NCI-H526 treated with DMSO at 0.1 percent for 48 hours (cell line): ENCODE data around the gene RPRD1B.

Experiments used
- DNase-seq: peaks from one replicate; lab custom pipeline; 2025; lab: John Stamatoyannopoulos, UW

RPRD1B gene

GRCh38 chr20:38036366-38036765, 2.8 kb downstream of the RPRD1B start:
- DNase-seq, result no peak

GRCh38 chr20:38040276-38040675, 6.7 kb downstream of the RPRD1B start:
- no peak for DNase-seq

DNA sequence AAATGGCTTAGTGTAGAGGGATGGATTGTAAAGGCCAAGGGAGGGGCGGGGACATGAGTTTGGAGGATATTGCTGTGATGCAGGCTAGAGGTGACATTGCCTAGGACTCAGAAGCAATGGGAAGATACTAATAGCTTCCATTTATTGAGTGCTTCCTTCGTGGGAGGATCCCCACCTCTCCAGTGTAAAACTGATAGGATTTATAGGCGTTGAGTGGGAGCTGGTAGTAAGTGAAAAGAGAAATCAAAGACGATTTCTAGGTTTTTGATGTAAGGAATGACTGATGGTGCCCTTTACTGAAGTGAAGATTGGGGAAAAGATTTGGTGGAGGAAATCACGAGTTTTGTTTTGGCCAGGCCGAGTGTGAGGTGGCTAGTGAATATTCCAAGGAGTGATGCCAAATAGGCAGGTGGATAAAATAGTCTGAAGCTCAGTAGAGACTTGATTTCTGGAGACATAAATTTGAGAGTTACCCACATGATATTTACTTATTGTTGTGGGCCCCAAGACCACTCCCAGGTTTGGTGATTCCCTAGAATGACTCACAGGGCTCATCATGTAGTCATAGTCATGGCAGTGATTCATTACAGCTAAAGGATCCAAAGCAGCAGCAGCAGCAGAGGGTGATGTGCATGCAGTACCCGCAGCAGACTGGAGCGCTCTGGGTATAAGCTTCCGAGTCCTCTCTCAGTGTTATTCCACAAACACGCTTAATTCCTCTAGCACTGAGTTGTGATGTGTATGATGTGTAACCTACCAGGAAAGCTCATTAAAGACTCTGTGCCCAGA, 10.2 kb downstream of the RPRD1B start:
- no peak for DNase-seq

DNA sequence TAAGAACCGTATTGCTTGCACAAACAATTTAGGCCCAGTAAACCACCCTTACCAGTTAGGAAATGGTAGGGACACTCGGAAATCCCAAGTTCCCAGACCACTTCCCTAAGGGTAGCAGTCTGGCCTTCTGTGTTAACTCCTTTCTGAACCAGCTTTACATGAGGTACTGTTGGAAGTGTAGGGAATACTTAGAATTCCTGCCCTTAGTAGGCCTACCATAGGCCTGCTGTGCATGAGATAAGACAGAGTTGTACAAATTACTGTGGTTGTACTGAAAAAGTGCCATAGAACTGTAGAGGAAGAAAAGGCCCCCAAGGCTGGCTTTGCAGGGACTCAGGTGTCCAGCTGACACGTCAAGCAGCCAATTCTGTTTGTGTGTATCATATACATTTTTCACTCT, 11.1 kb downstream of the RPRD1B start:
- no peak for DNase-seq

GRCh38 chr20:38046572-38046971, 13.0 kb downstream of the RPRD1B start:
- no peak for DNase-seq

DNA sequence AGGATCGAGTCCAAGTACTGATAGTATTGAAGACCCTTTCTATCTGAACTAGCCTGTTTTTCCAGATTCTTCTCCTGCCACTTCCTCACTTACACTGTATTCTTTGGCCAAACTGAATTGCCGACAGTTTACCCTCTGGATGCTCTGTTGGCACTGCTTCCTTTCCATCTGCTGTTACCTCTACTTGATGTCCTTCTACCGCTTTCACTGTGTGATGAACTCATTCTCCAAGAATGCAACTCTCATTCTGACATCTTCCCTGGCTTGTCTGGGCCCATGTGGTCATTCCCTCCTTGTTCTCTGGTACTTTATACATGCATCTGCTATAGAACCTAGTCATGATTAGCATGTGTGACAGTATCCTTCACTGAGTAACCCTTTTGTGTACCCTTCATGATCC, 16.3 kb downstream of the RPRD1B start:
- no peak for DNase-seq

- DNase-seq, result no peak
Measured at GRCh38 chr20:38050686-38051085, 17.1 kb downstream of the RPRD1B start.

GRCh38 chr20:38052870-38053269, 19.3 kb downstream of the RPRD1B start:
- no peak for DNase-seq

DNA sequence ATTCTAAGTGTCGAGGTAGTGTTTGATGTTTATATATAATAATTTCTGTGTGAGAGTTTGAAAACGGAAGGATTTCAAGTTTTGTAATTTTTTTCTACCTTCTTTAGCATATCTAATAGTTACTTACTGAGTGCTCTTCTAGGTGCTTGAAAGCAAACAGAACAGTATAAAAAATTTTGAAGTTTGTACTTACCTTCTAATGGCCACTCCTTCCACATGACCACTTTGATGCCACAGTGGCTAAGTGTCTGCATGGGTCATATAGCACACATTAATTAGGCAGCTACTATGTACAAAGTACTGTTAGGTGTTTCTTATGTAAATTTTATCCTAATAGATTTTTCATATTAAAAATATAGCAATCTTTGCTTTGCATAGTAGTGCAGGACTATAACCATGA, 21.1 kb downstream of the RPRD1B start:
- no peak for DNase-seq

DNA sequence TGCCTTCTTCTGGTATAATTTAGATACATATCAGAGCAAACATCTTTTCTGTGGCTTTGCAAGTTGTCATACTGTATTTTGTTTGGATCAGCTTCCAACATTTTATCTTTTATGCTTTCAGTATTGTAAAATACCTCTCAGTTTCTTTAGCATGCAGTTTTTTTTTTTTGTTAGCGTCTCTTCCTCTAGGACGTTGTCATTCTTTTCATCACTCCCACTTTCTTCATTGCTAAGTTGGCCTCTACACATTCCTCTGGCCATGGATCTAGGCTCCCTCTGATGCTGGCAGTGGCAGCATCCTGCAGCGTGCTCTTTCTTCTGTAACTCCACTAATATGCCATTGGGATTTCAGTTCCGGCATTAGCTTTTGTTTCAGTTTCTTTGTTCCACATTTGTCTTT, 21.7 kb downstream of the RPRD1B start:
- no peak for DNase-seq

DNA sequence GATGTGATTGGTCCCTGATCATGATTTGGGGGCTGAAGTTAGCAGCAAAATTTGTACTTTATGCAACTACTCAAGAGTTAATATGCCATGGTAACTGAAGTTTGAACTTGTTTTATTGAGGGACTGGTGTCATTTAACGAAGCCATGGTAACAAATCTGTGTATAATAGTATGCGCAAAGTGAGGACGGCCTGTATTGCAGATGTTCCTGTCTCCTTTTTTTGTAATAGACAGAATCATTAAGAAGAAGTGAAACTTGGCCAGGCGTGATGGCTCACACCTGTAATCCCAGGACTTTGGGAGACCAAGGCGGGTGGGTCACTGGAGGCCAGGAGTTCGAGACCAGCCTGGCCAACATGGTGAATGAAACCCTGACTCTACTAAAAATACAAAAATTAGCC, 22.3 kb downstream of the RPRD1B start:
- DNase-seq, result no peak

- DNase-seq, result peak; percentile 65
Measured at GRCh38 chr20:38057351-38057972, 23.9 kb downstream of the RPRD1B start.

- no peak for DNase-seq
Measured at GRCh38 chr20:38059832-38060231, 26.3 kb downstream of the RPRD1B start.

DNA sequence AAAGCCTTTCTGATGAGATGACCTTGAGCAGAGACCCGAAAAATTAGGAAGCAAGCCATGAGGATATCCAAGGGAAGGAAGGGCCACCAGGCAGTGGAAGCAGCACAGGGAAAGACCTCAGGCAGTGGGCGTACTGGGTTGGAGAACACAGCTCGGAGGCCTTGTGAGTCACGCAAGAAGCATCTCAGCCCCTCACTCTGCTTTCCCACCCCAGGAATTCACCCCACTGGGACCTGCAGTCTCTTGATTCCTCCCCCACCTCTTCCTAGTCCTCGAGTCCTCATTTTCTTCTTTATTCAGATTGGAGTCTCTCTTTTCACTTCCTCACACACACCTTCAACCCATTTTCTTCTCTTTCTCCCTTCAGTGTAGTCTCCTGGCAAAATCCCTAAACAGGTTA, 27.0 kb downstream of the RPRD1B start:
- no peak for DNase-seq

- DNase-seq, result no peak
Measured at GRCh38 chr20:38061109-38061508, 27.6 kb downstream of the RPRD1B start.

- no peak for DNase-seq
Measured at GRCh38 chr20:38062890-38063289, 29.3 kb downstream of the RPRD1B start.

DNA sequence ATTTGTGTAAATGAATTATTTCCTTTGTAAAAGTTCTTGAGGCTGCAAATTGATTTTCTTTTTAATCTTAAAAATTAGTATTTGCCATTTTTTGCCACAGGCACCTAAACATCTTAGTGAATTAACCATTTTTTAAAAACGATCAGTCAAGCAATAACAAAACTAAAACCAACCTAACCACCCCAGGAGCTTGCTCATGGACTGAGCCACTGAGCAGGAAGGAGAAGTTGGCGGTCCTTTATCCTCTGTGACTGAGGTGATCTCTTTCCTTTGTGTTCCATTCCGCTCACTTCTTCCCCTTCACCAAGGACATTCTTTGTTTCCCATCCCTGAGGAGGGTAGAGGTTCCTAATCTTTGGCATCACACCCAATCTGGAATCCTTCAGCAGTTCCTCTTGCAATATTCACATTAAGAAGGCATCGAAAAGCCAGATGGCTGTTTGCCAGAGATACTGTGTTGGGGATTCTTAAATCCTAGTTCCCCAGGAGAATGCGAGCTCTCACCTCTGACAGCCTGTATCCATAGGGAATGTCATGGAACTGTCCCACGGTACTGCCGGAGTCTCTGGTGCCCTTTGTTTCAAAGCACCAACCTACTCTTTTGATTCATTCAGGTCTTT, 30.5 kb downstream of the RPRD1B start:
- no peak for DNase-seq

DNA sequence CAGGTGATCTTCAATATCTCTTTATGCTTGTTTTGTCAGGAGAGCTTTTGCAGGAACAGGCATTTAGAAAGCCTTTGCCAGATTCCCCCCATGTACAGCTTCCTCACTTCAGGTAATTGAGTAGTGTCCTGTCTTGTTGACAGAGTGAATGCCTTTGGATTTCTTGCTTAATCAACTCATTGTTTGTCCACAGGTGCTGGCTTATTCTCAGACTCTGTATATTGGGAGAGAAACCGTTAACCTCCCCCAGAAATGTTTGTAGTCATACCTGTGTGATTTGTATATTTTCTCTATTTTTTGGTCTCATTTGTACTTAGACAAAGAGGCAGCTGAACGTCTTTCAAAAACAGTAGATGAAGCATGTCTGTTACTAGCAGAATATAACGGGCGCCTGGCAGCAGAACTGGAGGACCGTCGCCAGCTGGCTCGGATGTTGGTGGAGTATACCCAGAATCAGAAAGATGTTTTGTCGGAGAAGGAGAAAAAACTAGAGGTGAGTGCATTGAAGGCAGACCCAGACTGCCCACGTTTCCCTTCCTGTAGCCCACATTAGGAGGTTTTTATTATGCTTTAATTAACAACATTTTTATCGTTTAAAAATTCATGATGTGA, 32.3 kb downstream of the RPRD1B start:
- DNase-seq, result no peak

GRCh38 chr20:38066969-38067716, 33.6 kb downstream of the RPRD1B start:
- no peak for DNase-seq

- DNase-seq, result no peak
Measured at GRCh38 chr20:38067717-38068365, 34.3 kb downstream of the RPRD1B start.

DNA sequence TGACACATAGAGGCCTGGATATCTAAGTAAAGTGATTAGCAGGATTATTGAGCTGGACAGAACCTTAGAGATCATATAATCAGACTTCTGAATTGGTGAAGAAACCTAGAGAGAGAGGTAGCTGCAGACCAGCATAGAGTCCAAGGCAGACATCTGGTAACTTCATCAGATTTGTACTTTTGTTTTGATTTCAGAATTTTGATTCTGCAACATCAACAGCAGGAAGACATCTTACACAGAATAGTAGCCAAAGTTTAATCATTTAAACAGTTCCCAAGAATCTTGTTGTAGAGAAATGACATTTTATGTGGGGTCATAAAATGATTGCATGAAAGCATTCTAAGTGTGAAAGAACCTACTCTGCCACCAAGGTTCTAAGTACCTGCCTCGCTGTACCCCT, 39.4 kb downstream of the RPRD1B start:
- no peak for DNase-seq
